HCT116 (cell line): ENCODE measurements around the gene MYO7A. TPM values are rescaled to one million over a fixed set of nuclear protein-coding genes. Genes with fewer than 3 reads are reported as not detected.

Experiments used
- ATAC-seq: fragments of 200-7000 bp; cut with Tn5 transposase; 2 replicates; pipeline ENCODE4 v1.9.1; 2020; ENCODE audit warnings: mild to moderate bottlenecking, moderate library complexity
- BruUV-seq: library from RNA; stranded (reverse); fragments of 400-500 nt; replicated peaks from 2 replicates; lab custom pipeline; 2021; lab: Mats Ljungman, UMichigan
- CTCF ChIA-PET: fragments of 300-600 bp; sonication (Branson Sonifier 250); formaldehyde crosslinking; loops from one replicate; lab custom pipeline; 2021; ENCODE audit warnings: antibody characterized with exemption; lab: Charles Lee
- POLR2A ChIA-PET: fragments of 300-600, 350-600 bp; sonication (Branson Sonifier 250); formaldehyde crosslinking; loops from one replicate; lab custom pipeline; 2021; ENCODE audit warnings: antibody characterized with exemption; lab: Charles Lee
- RAD21 ChIA-PET, 2 experiments: fragments of 300-600 bp; sonication (Branson Sonifier 250); formaldehyde crosslinking; loops; one replicate each; lab custom pipeline; 2023; ENCODE audit warnings: low total read pairs in 2 of 2; ENCODE audit not compliant: uncharacterized antibody in 2 of 2, unreplicated experiment in 2 of 2, low non-redundant PET in 1 of 2; lab: Charles Lee
- DNase-seq: peaks from one replicate; pipeline ENCODE4 v3.0.0-alpha.2; 2010; ENCODE audit warnings: low read depth, low spot score
- H2AFZ ChIP-seq: fragments of 200-600 bp; shearing (Covaris generic), sonication (generic); 2 replicates; pipeline ENCODE4 v1.6.1; 2017; ENCODE audit warnings: low read depth, mixed run types, mixed read lengths, antibody characterized with exemption, low read length; ENCODE audit not compliant: poor library complexity, severe bottlenecking
- H3K27ac ChIP-seq: 2 replicates; pipeline ENCODE4 v1.5.1; 2012; ENCODE audit warnings: low read depth, low read length
- H3K27me3 ChIP-seq: fragments of 200-600 bp; sonication (generic); 2 replicates; pipeline ENCODE4 v1.6.1; 2016; ENCODE audit warnings: mixed run types, low read length, mixed read lengths; ENCODE audit not compliant: insufficient read depth
- H3K36me3 ChIP-seq, 2 experiments: fragments of 200-500 bp in 1 of 2; fragments of 200-600 bp in 1 of 2; sonication (Bioruptor generic) in 1 of 2; sonication (generic) in 1 of 2; 2 replicates each; pipeline versions ENCODE4 v1.5.1 to v1.6.1; 2014 to 2016; ENCODE audit warnings: low read length in 2 of 2, inconsistent platforms in 1 of 2, mixed read lengths in 1 of 2, mixed run types in 1 of 2; ENCODE audit not compliant: insufficient read depth in 2 of 2, control insufficient read depth in 1 of 2
- H3K4me1 ChIP-seq, 2 experiments: fragments of 200-600 bp in 1 of 2; sonication (generic) in 1 of 2; 2 replicates each; pipeline versions ENCODE4 v1.5.1 to v1.6.1; 2012 to 2017; ENCODE audit warnings: low read length in 2 of 2, inconsistent platforms in 1 of 2, mild to moderate bottlenecking in 1 of 2, mixed read lengths in 1 of 2, mixed run types in 1 of 2, moderate library complexity in 1 of 2; ENCODE audit not compliant: insufficient read depth in 2 of 2, control insufficient read depth in 1 of 2
- H3K4me2 ChIP-seq: fragments of 200-600 bp; sonication (generic); 2 replicates; pipeline ENCODE4 v1.6.1; 2017; ENCODE audit warnings: mixed run types, low read length, mixed read lengths
- H3K4me3 ChIP-seq, 2 experiments: fragments of 200-600 bp in 1 of 2; sonication (generic) in 1 of 2; replicated peaks in 1 of 2; 2 replicates each; pipeline ENCODE4 v1.5.1; 2011 to 2016; ENCODE audit warnings: low read length in 2 of 2, control low read depth in 1 of 2, low read depth in 1 of 2, mild to moderate bottlenecking in 1 of 2, mixed read lengths in 1 of 2, mixed run types in 1 of 2
- H3K79me2 ChIP-seq: fragments of 200-600 bp; sonication (generic); 2 replicates; pipeline ENCODE4 v1.6.1; 2017; ENCODE audit warnings: mild to moderate bottlenecking, mixed run types, low read length, moderate library complexity, mixed read lengths; ENCODE audit not compliant: insufficient read depth
- H3K9ac ChIP-seq: fragments of 200-600 bp; sonication (generic); 2 replicates; pipeline ENCODE4 v1.6.1; 2016; ENCODE audit warnings: low read length, mixed read lengths
- H3K9me2 ChIP-seq: fragments of 200-600 bp; sonication (generic), shearing (Covaris generic); 2 replicates; pipeline ENCODE4 v1.6.1; 2017; ENCODE audit warnings: mixed run types, mild to moderate bottlenecking, moderate library complexity; ENCODE audit not compliant: insufficient read depth
- H3K9me3 ChIP-seq, 2 experiments: fragments of 200-500 bp in 1 of 2; fragments of 200-600 bp in 1 of 2; sonication (Bioruptor generic) in 1 of 2; sonication (generic) in 1 of 2; 2 replicates each; pipeline ENCODE4 v1.6.1; 2014 to 2017; ENCODE audit warnings: low read length in 2 of 2, mixed read lengths in 2 of 2, inconsistent platforms in 1 of 2, low read depth in 1 of 2, mild to moderate bottlenecking in 1 of 2, mixed run types in 1 of 2, moderate library complexity in 1 of 2; ENCODE audit not compliant: control insufficient read depth in 1 of 2, insufficient read depth in 1 of 2
- H4K20me1 ChIP-seq: fragments of 200-600 bp; sonication (generic), shearing (Covaris generic); 2 replicates; pipeline ENCODE4 v1.6.1; 2017; ENCODE audit warnings: mixed run types, mild to moderate bottlenecking, moderate library complexity; ENCODE audit not compliant: insufficient read depth
- ZNF274 ChIP-seq: fragments of 200-500 bp; sonication (Bioruptor generic); IDR thresholded peaks from 2 replicates; pipeline ENCODE4 v1.6.1; 2014; ENCODE audit warnings: mild to moderate bottlenecking, low read depth, low read length, inconsistent platforms
- intact Hi-C: fragments of 100-400 bp; cut with micrococcal nuclease; formaldehyde crosslinking; loops from 2 replicates; pipeline ENCODE4 v1.10.0; 2022
- total RNA-seq: library from RNA; stranded (reverse); gene quantifications from one replicate; pipeline ENCODE4 v1.2.1, GENCODE V29; 2021; ENCODE audit not compliant: unreplicated experiment
- TF ChIP-seq, protein P1 (sequence below), 3 experiments: fragments of 200-600 bp in 1 of 3; sonication (generic) in 1 of 3; IDR thresholded peaks in 2 of 3; conservative IDR thresholded peaks in 1 of 3; 2 replicates each; pipeline ENCODE4 v1.5.1; 2012 to 2017; ENCODE audit warnings: low read depth in 2 of 3, low read length in 2 of 3, antibody characterized with exemption in 1 of 3, borderline replicate concordance in 1 of 3, control low read depth in 1 of 3, mild to moderate bottlenecking in 1 of 3, mixed read lengths in 1 of 3, mixed run types in 1 of 3, moderate library complexity in 1 of 3; ENCODE audit not compliant: insufficient read depth in 1 of 3
- TF ChIP-seq, protein P2 (sequence below): IDR thresholded peaks from 2 replicates; pipeline ENCODE4 v1.6.1; 2011; ENCODE audit warnings: mild to moderate bottlenecking, low read length, moderate library complexity; ENCODE audit not compliant: insufficient replicate concordance; ENCODE audit errors: extremely low read depth

Gene MYO7A
- total RNA-seq, 1 experiment from 2014 or later = 1.8 TPM

DNA sequence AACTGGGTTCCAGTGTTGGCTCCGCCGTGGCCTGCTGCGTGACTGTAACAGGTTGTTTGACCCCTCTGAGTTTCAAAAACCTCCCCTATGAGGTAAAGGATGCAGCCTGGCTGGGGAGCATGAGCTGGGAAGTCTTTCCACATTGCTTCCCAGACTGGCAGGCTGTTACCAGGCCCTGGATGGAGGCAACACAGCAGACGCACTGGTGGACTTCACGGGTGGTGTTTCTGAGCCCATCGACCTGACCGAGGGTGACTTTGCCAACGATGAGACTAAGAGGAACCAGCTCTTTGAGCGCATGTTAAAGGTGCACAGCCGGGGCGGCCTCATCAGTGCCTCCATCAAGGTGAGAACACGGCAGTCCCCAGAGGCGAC lies 14.0 kb upstream of the MYO7A start (continued):
- TF ChIP-seq, protein P1, sequence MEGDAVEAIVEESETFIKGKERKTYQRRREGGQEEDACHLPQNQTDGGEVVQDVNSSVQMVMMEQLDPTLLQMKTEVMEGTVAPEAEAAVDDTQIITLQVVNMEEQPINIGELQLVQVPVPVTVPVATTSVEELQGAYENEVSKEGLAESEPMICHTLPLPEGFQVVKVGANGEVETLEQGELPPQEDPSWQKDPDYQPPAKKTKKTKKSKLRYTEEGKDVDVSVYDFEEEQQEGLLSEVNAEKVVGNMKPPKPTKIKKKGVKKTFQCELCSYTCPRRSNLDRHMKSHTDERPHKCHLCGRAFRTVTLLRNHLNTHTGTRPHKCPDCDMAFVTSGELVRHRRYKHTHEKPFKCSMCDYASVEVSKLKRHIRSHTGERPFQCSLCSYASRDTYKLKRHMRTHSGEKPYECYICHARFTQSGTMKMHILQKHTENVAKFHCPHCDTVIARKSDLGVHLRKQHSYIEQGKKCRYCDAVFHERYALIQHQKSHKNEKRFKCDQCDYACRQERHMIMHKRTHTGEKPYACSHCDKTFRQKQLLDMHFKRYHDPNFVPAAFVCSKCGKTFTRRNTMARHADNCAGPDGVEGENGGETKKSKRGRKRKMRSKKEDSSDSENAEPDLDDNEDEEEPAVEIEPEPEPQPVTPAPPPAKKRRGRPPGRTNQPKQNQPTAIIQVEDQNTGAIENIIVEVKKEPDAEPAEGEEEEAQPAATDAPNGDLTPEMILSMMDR (IDR thresholded peaks at IDR 0.05 in 2 of 3, conservative IDR thresholded peaks at IDR 0.05 in 1 of 3; ENCODE audit: borderline replicate concordance in 1 of 3, insufficient read depth in 1 of 3, low read depth in 2 of 3, low read length in 2 of 3) = no peak
- TF ChIP-seq ZNF274 = no peak
- TF ChIP-seq, all 23 proteins: peak for 0

DNA sequence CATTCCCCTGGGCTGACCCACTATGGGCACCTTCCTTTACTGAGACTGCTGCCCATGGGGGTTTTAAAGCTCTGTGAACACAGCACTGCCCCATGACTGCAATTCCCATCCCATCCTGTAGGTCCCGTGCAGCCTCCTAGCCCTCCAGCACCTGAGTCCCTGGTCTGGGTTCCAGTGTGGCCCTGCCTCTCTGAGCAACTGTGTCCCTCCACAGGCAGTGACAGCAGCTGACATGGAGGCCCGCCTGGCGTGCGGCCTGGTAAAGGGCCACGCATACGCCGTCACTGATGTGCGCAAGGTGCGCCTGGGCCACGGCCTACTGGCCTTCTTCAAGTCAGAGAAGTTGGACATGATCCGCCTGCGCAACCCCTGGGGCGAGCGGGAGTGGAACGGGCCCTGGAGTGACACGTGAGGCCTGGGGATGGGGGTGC lies 12.8 kb upstream of the MYO7A start:
- Histone ChIP-seq H3K27ac (no peak overlapping the region), H3K9me3 (no peaks in the 10 kb centered on the region), H3K4me1 (peaks cover 9 to 24% of the 10 kb centered on the region in 2 experiments), H3K27me3 (no peaks in the 10 kb centered on the region), H3K4me2 (no peak overlapping the region), H3K9ac (no peak overlapping the region), H3K79me2 (no peaks in the 10 kb centered on the region), H3K9me2 (no peaks in the 10 kb centered on the region), H3K36me3 (no peaks in the 10 kb centered on the region), H4K20me1 (no peaks in the 10 kb centered on the region), H3K4me3 (no peak overlapping the region), H2AFZ (no peak overlapping the region)
- POLR2A ChIA-PET = interaction anchor here (0.9 kb wide), 1 partner anchor 12 kb away, joined by 3 read pairs; no protein-coding TSS in a partner anchor
- intact Hi-C loops = no loop called here
- TF ChIP-seq, protein P1 (IDR thresholded peaks at IDR 0.05 in 2 of 3, conservative IDR thresholded peaks at IDR 0.05 in 1 of 3; ENCODE audit: borderline replicate concordance in 1 of 3, insufficient read depth in 1 of 3, low read depth in 2 of 3, low read length in 2 of 3) = peak in 2 of 3 experiments; percentile 40 to 46; a peak in 4 of 6 replicates
- TF ChIP-seq, protein P2, sequence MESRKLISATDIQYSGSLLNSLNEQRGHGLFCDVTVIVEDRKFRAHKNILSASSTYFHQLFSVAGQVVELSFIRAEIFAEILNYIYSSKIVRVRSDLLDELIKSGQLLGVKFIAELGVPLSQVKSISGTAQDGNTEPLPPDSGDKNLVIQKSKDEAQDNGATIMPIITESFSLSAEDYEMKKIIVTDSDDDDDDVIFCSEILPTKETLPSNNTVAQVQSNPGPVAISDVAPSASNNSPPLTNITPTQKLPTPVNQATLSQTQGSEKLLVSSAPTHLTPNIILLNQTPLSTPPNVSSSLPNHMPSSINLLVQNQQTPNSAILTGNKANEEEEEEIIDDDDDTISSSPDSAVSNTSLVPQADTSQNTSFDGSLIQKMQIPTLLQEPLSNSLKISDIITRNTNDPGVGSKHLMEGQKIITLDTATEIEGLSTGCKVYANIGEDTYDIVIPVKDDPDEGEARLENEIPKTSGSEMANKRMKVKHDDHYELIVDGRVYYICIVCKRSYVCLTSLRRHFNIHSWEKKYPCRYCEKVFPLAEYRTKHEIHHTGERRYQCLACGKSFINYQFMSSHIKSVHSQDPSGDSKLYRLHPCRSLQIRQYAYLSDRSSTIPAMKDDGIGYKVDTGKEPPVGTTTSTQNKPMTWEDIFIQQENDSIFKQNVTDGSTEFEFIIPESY = no peak
- BruUV-seq = no TSS peak
- ATAC-seq = peak; percentile 80
- CTCF ChIA-PET = interaction anchor here (1.2 to 1.7 kb wide), 4 partner anchors 12 to 72 kb away, joined by 4 to 8 read pairs (median 8); partner anchors contain the start of gene MYO7A
- DNase-seq = no peak
- RAD21 ChIA-PET = no interaction called here
